Measurements from ENCODE around the gene EMC9. TPM values are rescaled to one million over a fixed set of nuclear protein-coding genes. Genes with fewer than 3 reads are reported as not detected.
A peak's percentile ranks its signal among the peaks of the same experiment; 100 is the strongest.

EMC9 gene
- total RNA-seq, 1 donor from 2014 or later: 18.5 TPM

DNA sequence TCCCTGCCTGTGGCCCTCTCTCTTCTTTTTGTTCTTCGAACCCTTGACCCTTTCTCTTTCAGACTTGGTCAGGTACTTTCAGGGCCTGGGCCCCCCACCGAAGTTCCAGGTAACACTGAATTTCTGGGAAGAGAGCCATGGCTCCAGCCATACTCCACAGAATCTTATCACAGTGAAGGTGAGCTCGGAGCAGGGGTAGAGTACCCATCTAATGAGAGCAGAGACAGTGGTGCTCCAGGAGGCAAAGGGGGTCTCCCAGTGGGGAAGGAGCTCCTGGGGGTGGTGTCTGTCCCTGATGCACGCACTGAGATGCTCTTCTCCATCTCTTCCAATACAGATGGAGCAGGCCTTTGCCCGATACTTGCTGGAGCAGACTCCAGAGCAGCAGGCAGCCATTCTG, 24.4 kb upstream of the EMC9 start:
- no peak for FAIRE-seq
- Histone ChIP-seq H3K27me3 (ENCODE audit: insufficient read depth, low read length) (no peaks in the 10 kb centered on the region), H3K9ac (ENCODE audit: low read length) (no peak overlapping the region), H2AFZ (ENCODE audit: low read depth, low read length) (no peak overlapping the region), H4K20me1 (ENCODE audit: insufficient read depth, low read length) (peaks cover 20% of the 10 kb centered on the region), H3K4me2 (ENCODE audit: low read length) (no peak overlapping the region), H3K79me2 (ENCODE audit: insufficient read depth, low read length) (peaks cover 12% of the 10 kb centered on the region), H3K27ac (ENCODE audit: low read depth, low read length) (no peak overlapping the region), H3K36me3 (ENCODE audit: insufficient read depth, low read length) (peaks cover 23% of the 10 kb centered on the region), H3K9me3 (ENCODE audit: insufficient read depth, low read depth, low read length) (no peaks in the 10 kb centered on the region), H3K4me1 (ENCODE audit: insufficient read depth, low read length) (peaks cover 10% of the 10 kb centered on the region), H3K4me3 (ENCODE audit: insufficient read depth, low read depth, low read length) (no peak overlapping the region)
- H3K9me3 Mint-ChIP-seq (ENCODE audit: unreplicated experiment): no peaks in the 10 kb centered on the region
- H3K27me3 Mint-ChIP-seq (ENCODE audit: low read depth, unreplicated experiment): no peaks in the 10 kb centered on the region
- peaks cover 43% of the 10 kb centered on the region for H3K36me3 Mint-ChIP-seq (ENCODE audit: low read depth, unreplicated experiment)
- peaks cover 18% of the 10 kb centered on the region for H3K4me1 Mint-ChIP-seq (ENCODE audit: low read depth, unreplicated experiment)
- no peak for DNase-seq (ENCODE audit: low read depth)
- TF ChIP-seq, protein P1, sequence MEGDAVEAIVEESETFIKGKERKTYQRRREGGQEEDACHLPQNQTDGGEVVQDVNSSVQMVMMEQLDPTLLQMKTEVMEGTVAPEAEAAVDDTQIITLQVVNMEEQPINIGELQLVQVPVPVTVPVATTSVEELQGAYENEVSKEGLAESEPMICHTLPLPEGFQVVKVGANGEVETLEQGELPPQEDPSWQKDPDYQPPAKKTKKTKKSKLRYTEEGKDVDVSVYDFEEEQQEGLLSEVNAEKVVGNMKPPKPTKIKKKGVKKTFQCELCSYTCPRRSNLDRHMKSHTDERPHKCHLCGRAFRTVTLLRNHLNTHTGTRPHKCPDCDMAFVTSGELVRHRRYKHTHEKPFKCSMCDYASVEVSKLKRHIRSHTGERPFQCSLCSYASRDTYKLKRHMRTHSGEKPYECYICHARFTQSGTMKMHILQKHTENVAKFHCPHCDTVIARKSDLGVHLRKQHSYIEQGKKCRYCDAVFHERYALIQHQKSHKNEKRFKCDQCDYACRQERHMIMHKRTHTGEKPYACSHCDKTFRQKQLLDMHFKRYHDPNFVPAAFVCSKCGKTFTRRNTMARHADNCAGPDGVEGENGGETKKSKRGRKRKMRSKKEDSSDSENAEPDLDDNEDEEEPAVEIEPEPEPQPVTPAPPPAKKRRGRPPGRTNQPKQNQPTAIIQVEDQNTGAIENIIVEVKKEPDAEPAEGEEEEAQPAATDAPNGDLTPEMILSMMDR (IDR thresholded peaks at IDR 0.05; ENCODE audit: insufficient read depth, low read depth, low read length): no peak
- no peak for TF ChIP-seq EZH2 (IDR thresholded peaks at IDR 0.05; ENCODE audit: insufficient read depth, low read length)
- H3K4me3 Mint-ChIP-seq (ENCODE audit: unreplicated experiment): no peak overlapping the region
- no peak overlapping the region for H3K27ac Mint-ChIP-seq (ENCODE audit: unreplicated experiment)

DNA sequence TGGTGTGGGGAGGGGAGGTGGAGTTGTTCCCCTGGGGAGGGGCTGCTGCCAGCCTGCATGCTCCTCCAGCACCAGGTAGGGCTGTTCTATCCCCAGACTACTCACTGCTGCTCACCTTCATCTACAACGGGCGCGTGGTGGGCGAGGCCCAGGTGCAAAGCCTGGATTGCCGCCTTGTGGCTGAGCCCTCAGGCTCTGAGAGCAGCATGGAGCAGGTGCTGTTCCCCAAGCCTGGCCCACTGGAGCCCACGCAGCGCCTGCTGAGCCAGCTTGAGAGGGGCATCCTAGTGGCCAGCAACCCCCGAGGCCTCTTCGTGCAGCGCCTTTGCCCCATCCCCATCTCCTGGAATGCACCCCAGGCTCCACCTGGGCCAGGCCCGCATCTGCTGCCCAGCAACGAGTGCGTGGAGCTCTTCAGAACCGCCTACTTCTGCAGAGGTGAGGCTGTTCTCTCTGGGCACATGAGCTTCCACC, 23.2 kb upstream of the EMC9 start:
- H3K27ac Mint-ChIP-seq (ENCODE audit: unreplicated experiment): no peak overlapping the region
- no peak for DNase-seq (ENCODE audit: low read depth)

DNA sequence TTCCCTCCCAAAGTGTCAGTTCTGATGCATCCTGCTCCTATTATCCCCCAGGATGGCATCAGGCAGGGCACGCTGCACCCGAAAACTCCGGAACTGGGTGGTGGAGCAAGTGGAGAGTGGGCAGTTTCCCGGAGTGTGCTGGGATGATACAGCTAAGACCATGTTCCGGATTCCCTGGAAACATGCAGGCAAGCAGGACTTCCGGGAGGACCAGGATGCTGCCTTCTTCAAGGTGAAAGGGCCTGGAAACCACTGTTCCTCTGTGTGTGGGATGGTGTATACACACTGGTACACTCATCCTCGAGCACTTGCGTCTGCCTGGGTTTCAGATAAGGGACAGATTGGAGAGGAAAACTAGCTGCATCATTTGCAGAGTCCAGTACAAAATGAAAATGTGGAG, 20.7 kb upstream of the EMC9 start:
- Mint-ChIP-seq H3K9me3 (ENCODE audit: unreplicated experiment) (no peaks in the 10 kb centered on the region), H3K4me3 (ENCODE audit: unreplicated experiment) (peak overlapping the region; percentile 93), H3K36me3 (ENCODE audit: low read depth, unreplicated experiment) (peaks cover 41% of the 10 kb centered on the region), H3K4me1 (ENCODE audit: low read depth, unreplicated experiment) (peaks cover 20% of the 10 kb centered on the region), H3K27ac (ENCODE audit: unreplicated experiment) (peak overlapping the region; percentile 99), H3K27me3 (ENCODE audit: low read depth, unreplicated experiment) (no peaks in the 10 kb centered on the region)
- H3K27ac ChIP-seq (ENCODE audit: low read depth, low read length): peak overlapping the region; percentile 86
- FAIRE-seq (no peak), DNase-seq (ENCODE audit: low read depth) (peak; percentile 26)
- no peak overlapping the region for H2AFZ ChIP-seq (ENCODE audit: low read depth, low read length)
- H3K36me3 ChIP-seq (ENCODE audit: insufficient read depth, low read length): peaks cover 30% of the 10 kb centered on the region
- no peaks in the 10 kb centered on the region for H3K9me3 ChIP-seq (ENCODE audit: insufficient read depth, low read depth, low read length)
- no peak for TF ChIP-seq EZH2 (IDR thresholded peaks at IDR 0.05; ENCODE audit: insufficient read depth, low read length)
- TF ChIP-seq, protein P1 (IDR thresholded peaks at IDR 0.05; ENCODE audit: insufficient read depth, low read depth, low read length): no peak
- peak overlapping the region; percentile 90 for H3K9ac ChIP-seq (ENCODE audit: low read length)
- H3K4me1 ChIP-seq (ENCODE audit: insufficient read depth, low read length): peaks cover 12% of the 10 kb centered on the region
- peaks cover 12% of the 10 kb centered on the region for H3K79me2 ChIP-seq (ENCODE audit: insufficient read depth, low read length)
- peak overlapping the region; percentile 74 for H3K4me3 ChIP-seq (ENCODE audit: insufficient read depth, low read depth, low read length)
- peaks cover 30% of the 10 kb centered on the region for H4K20me1 ChIP-seq (ENCODE audit: insufficient read depth, low read length)
- peak overlapping the region; percentile 94 for H3K4me2 ChIP-seq (ENCODE audit: low read length)
- H3K27me3 ChIP-seq (ENCODE audit: insufficient read depth, low read length): no peaks in the 10 kb centered on the region

More for the DNA sequence above, 23.2 kb upstream of the EMC9 start:
- FAIRE-seq: no peak
- peaks cover 20% of the 10 kb centered on the region for H3K4me1 Mint-ChIP-seq (ENCODE audit: low read depth, unreplicated experiment)
- Histone ChIP-seq H3K79me2 (ENCODE audit: insufficient read depth, low read length) (peaks cover 12% of the 10 kb centered on the region), H3K4me2 (ENCODE audit: low read length) (no peak overlapping the region), H3K4me3 (ENCODE audit: insufficient read depth, low read depth, low read length) (no peak overlapping the region), H3K27me3 (ENCODE audit: insufficient read depth, low read length) (no peaks in the 10 kb centered on the region), H3K36me3 (ENCODE audit: insufficient read depth, low read length) (peaks cover 23% of the 10 kb centered on the region), H4K20me1 (ENCODE audit: insufficient read depth, low read length) (peaks cover 29% of the 10 kb centered on the region), H3K9me3 (ENCODE audit: insufficient read depth, low read depth, low read length) (no peaks in the 10 kb centered on the region), H3K9ac (ENCODE audit: low read length) (no peak overlapping the region), H2AFZ (ENCODE audit: low read depth, low read length) (no peak overlapping the region), H3K27ac (ENCODE audit: low read depth, low read length) (no peak overlapping the region), H3K4me1 (ENCODE audit: insufficient read depth, low read length) (peaks cover 12% of the 10 kb centered on the region)
- no peak for TF ChIP-seq EZH2 (IDR thresholded peaks at IDR 0.05; ENCODE audit: insufficient read depth, low read length)
- TF ChIP-seq, protein P1 (IDR thresholded peaks at IDR 0.05; ENCODE audit: insufficient read depth, low read depth, low read length): no peak
- no peaks in the 10 kb centered on the region for H3K27me3 Mint-ChIP-seq (ENCODE audit: low read depth, unreplicated experiment)
- H3K9me3 Mint-ChIP-seq (ENCODE audit: unreplicated experiment): no peaks in the 10 kb centered on the region
- no peak overlapping the region for H3K4me3 Mint-ChIP-seq (ENCODE audit: unreplicated experiment)
- H3K36me3 Mint-ChIP-seq (ENCODE audit: low read depth, unreplicated experiment): peaks cover 41% of the 10 kb centered on the region
